Upper lobe of left lung (tissue), 4 donors: ENCODE measurements around the gene CLRN3.

Source experiments
- EP300 ChIP-seq, 4 donors: sonication (generic); formaldehyde crosslinking; IDR thresholded peaks; one replicate each; pipeline ENCODE4 v1.5.1; 2017; ENCODE audit warnings: antibody characterized with exemption in 4 of 4, control low read depth in 2 of 4
- POLR2A ChIP-seq, 4 donors: fragments of 450-650 bp; IDR thresholded peaks; one replicate each; pipeline ENCODE4 v1.5.1; 2016 to 2017; ENCODE audit warnings: antibody characterized with exemption in 4 of 4, mild to moderate bottlenecking in 2 of 4
- POLR2AphosphoS5 ChIP-seq, 2 donors: sonication (generic); formaldehyde crosslinking; IDR thresholded peaks; one replicate each; pipeline ENCODE4 v1.5.1; 2017; ENCODE audit warnings: antibody characterized with exemption in 2 of 2
- TF ChIP-seq, protein P1 (sequence below), 6 experiments: fragments of 450-650 bp in 4 of 6; fragments of 200-600 bp in 2 of 6; sonication (generic) in 2 of 6; IDR thresholded peaks; one replicate each; pipeline ENCODE4 v1.5.1; 2016 to 2019; ENCODE audit warnings: antibody characterized with exemption in 6 of 6

DNA sequence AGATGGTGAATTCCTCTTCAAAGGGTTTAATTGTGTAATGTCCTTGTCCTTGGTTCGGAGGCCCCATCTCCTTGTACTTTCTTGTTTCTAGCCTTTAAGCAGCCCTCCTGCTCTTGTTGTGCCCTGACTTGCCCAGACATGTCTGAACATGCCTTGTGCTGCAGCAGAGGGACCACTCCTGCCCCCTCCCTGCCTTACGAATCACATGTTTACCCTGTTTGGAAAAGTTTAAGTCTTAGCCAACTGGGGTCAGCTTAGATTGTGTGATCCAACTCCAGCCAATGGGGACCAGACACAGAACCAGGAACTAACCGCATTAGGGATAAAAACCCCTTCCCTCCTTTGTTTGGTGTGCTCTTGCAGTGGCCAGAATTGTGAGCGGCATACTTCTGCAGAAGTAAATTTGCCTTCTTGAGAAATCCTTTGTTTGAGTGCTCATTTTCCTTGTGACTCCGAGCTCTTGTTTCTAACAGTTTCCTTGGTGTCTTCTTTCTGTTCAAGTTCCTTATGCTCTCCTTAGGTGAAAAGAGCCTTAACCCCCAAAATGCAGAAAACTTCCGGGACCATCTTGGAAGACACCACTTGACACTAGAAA, 29.4 kb downstream of the CLRN3 start:
- TF ChIP-seq, protein P1, sequence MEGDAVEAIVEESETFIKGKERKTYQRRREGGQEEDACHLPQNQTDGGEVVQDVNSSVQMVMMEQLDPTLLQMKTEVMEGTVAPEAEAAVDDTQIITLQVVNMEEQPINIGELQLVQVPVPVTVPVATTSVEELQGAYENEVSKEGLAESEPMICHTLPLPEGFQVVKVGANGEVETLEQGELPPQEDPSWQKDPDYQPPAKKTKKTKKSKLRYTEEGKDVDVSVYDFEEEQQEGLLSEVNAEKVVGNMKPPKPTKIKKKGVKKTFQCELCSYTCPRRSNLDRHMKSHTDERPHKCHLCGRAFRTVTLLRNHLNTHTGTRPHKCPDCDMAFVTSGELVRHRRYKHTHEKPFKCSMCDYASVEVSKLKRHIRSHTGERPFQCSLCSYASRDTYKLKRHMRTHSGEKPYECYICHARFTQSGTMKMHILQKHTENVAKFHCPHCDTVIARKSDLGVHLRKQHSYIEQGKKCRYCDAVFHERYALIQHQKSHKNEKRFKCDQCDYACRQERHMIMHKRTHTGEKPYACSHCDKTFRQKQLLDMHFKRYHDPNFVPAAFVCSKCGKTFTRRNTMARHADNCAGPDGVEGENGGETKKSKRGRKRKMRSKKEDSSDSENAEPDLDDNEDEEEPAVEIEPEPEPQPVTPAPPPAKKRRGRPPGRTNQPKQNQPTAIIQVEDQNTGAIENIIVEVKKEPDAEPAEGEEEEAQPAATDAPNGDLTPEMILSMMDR (IDR thresholded peaks at IDR 0.05), result no peak
- no peak for TF ChIP-seq POLR2A (IDR thresholded peaks at IDR 0.05)
- no peak for TF ChIP-seq EP300 (IDR thresholded peaks at IDR 0.05)
- no peak for TF ChIP-seq POLR2AphosphoS5 (IDR thresholded peaks at IDR 0.05)
